ENCODE results near the gene MRPL34.

MRPL34 gene

DNA sequence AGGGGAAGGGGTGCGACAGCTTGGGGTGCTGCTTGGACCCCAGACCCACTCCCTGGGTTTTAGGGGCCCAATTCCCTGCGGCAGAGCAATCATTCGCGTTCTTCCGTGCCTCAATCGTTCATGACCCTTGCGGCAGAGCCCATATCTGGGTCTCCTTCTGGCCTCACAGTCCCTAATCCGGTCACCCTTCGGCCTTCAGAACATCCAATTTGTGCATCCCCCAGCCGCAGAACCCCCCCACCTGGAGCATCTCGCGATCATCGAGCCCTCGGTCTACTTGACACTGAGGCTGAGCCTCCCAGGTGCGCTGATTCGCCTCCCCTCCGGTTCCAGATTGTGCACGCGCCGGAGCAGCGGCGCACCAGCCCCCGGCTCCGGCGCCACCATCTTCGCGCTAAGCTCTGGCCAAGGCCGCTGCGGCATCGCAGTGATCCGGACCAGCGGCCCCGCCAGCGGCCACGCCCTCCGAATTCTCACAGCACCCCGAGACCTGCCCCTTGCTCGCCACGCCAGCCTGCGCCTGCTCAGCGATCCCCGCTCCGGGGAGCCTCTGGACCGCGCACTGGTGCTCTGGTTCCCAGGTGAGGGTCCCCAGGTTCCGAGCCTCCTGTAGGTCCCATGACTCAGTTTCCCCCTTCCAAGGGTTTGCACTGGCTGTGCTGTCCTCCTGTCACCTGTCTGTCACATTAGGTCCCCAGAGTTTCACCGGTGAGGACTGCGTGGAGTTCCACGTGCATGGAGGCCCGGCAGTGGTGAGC, 32.2 kb downstream of the MRPL34 start:
- H3K4me3 ChIP-seq (ENCODE audit: low read depth, low read length) = peak overlapping the region; percentile 82
- no peak for TF ChIP-seq CTCF (IDR thresholded peaks at IDR 0.05; ENCODE audit: insufficient read depth, low read depth, low read length, missing control alignments)
- peak; percentile 71 for DNase-seq (ENCODE audit: low read depth)

- H3K4me3 ChIP-seq (ENCODE audit: low read depth, low read length) = peak overlapping the region; percentile 82
Measured at GRCh38 chr19:17338433-17339078, 32.9 kb downstream of the MRPL34 start.

GRCh38 chr19:17339088-17339741, 33.5 kb downstream of the MRPL34 start:
- H3K4me3 ChIP-seq (ENCODE audit: low read depth, low read length) = no peak overlapping the region
- TF ChIP-seq CTCF (IDR thresholded peaks at IDR 0.05; ENCODE audit: insufficient read depth, low read depth, low read length, missing control alignments) = no peak
- peak; percentile 50 for DNase-seq (ENCODE audit: low read depth)

More at GRCh38 chr19:17338433-17339078, 32.9 kb downstream of the MRPL34 start:
- TF ChIP-seq CTCF (IDR thresholded peaks at IDR 0.05; ENCODE audit: insufficient read depth, low read depth, low read length, missing control alignments) = no peak
- no peak for DNase-seq (ENCODE audit: low read depth)

DNA sequence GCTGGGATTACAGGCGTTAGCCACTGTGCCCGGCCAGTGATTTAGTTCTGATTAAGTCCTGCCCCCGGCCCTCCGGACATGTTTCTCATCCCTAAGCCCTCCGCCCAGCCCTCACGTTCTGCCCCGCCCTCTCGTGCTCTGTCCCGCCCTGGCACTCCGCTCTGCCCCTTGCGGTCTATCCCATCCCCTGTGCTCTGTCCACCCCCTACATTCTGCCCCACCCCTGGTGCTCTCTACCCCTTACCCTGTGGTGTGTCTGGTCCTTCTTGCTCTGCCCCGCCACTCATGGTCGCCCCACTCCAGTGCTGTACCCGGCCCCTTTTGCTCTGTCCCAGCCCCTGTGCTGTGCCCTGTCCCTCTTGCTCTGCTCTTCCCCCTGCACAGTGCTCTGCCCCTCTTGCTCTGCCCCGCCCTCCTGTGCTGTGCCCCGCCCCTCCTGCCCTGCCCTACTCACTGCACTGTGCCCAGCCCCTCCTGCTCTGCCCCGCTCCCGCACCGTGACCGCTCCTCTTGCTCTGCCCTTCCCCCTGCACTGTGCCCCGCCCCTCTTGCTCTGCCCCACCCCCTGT, 34.7 kb downstream of the MRPL34 start:
- TF ChIP-seq CTCF (IDR thresholded peaks at IDR 0.05; ENCODE audit: insufficient read depth, low read depth, low read length, missing control alignments) = no peak
- H3K4me3 ChIP-seq (ENCODE audit: low read depth, low read length) = no peak overlapping the region
- DNase-seq (ENCODE audit: low read depth) = peak; percentile 59

- TF ChIP-seq CTCF (IDR thresholded peaks at IDR 0.05; ENCODE audit: insufficient read depth, low read depth, low read length, missing control alignments) = no peak
- no peak overlapping the region for H3K4me3 ChIP-seq (ENCODE audit: low read depth, low read length)
- no peak for DNase-seq (ENCODE audit: low read depth)
Measured at GRCh38 chr19:17340871-17341357, 35.2 kb downstream of the MRPL34 start.

GRCh38 chr19:17341386-17341785, 35.7 kb downstream of the MRPL34 start:
- TF ChIP-seq CTCF (IDR thresholded peaks at IDR 0.05; ENCODE audit: insufficient read depth, low read depth, low read length, missing control alignments) = no peak
- no peak for DNase-seq (ENCODE audit: low read depth)
- no peak overlapping the region for H3K4me3 ChIP-seq (ENCODE audit: low read depth, low read length)

Data from GM12865 (cell line).